GM23338 (cell line): ENCODE data around the gene GAA.

Experiments used
- CREB1 ChIP-seq: fragments of 250-450 bp; sonication (Bioruptor Pico); IDR thresholded peaks from 2 replicates; pipeline ENCODE4 v1.5.0; 2020; ENCODE audit warnings: low read depth, mild to moderate bottlenecking, moderate library complexity
- EZH2 ChIP-seq: fragments of 200-600 bp; sonication (generic); IDR thresholded peaks from one replicate; pipeline ENCODE4 v1.8.0; 2017; ENCODE audit warnings: antibody characterized with exemption, mild to moderate bottlenecking, low read depth; ENCODE audit not compliant: unreplicated experiment
- EZH2phosphoT487 ChIP-seq: fragments of 200-600 bp; sonication (generic); IDR thresholded peaks from one replicate; pipeline ENCODE4 v1.8.1; 2018; ENCODE audit warnings: antibody characterized with exemption; ENCODE audit not compliant: unreplicated experiment
- JUNB ChIP-seq: IDR thresholded peaks from one replicate; pipeline ENCODE4 v1.6.1; 2016; ENCODE audit warnings: antibody characterized with exemption; ENCODE audit not compliant: unreplicated experiment
- NANOG ChIP-seq: IDR thresholded peaks from 2 replicates; pipeline ENCODE4 v1.6.1; 2016; ENCODE audit warnings: antibody characterized with exemption, borderline replicate concordance
- POLR2AphosphoS5 ChIP-seq: IDR thresholded peaks from 2 replicates; pipeline ENCODE4 v1.6.1; 2016; ENCODE audit warnings: antibody characterized with exemption, low read depth
- STAT1 ChIP-seq: IDR thresholded peaks from one replicate; pipeline ENCODE4 v1.6.1; 2016; ENCODE audit warnings: antibody characterized with exemption; ENCODE audit not compliant: unreplicated experiment
- ZNF114 ChIP-seq: fragments of 250-450 bp; sonication (Bioruptor Pico); IDR thresholded peaks from 2 replicates; pipeline ENCODE4 v1.5.0; 2020; ENCODE audit warnings: mild to moderate bottlenecking, moderate library complexity
- ZNF331 ChIP-seq: fragments of 250-450 bp; sonication (Bioruptor Pico); IDR thresholded peaks from 2 replicates; pipeline ENCODE4 v1.5.0; 2020; ENCODE audit warnings: low read depth, mild to moderate bottlenecking, moderate library complexity
- TF ChIP-seq, protein P1 (sequence below), 2 experiments: fragments of 200-600 bp in 1 of 2; sonication (generic) in 1 of 2; conservative IDR thresholded peaks; 2 replicates each; pipeline versions ENCODE4 v1.5.1 to v1.6.1; 2016 to 2017; ENCODE audit warnings: antibody characterized with exemption in 2 of 2, low read depth in 2 of 2, mild to moderate bottlenecking in 2 of 2, moderate library complexity in 1 of 2
- TF ChIP-seq, protein P2 (sequence below): IDR thresholded peaks from one replicate; pipeline ENCODE4 v1.6.1; 2018; ENCODE audit warnings: antibody characterized with exemption; ENCODE audit not compliant: unreplicated experiment
- TF ChIP-seq, protein P3 (sequence below): IDR thresholded peaks from 2 replicates; pipeline ENCODE4 v1.6.1; 2016; ENCODE audit warnings: antibody characterized with exemption

DNA sequence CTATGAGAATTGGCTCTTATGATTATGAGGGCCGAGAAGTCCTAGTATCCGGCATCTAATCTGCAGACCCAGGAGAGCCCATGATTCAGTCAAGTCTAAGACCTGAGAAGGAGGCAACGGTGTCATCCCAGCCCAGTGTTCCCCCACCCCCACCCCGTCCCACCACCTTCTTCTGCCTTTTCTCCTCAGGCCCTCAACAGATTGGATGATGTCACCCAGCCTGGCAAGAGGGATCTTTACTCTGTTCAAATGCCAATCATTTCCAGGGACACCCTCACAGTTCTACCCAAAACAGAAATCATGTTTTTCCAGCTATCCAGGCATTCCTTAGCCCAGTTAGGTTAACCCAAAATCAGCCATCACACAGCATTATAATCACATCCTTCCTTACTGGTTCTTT lies 10.0 kb upstream of the GAA start:
- TF ChIP-seq, protein P1, sequence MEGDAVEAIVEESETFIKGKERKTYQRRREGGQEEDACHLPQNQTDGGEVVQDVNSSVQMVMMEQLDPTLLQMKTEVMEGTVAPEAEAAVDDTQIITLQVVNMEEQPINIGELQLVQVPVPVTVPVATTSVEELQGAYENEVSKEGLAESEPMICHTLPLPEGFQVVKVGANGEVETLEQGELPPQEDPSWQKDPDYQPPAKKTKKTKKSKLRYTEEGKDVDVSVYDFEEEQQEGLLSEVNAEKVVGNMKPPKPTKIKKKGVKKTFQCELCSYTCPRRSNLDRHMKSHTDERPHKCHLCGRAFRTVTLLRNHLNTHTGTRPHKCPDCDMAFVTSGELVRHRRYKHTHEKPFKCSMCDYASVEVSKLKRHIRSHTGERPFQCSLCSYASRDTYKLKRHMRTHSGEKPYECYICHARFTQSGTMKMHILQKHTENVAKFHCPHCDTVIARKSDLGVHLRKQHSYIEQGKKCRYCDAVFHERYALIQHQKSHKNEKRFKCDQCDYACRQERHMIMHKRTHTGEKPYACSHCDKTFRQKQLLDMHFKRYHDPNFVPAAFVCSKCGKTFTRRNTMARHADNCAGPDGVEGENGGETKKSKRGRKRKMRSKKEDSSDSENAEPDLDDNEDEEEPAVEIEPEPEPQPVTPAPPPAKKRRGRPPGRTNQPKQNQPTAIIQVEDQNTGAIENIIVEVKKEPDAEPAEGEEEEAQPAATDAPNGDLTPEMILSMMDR (conservative IDR thresholded peaks at IDR 0.05; ENCODE audit: low read depth in 2 of 2) = no peak
- no peak for TF ChIP-seq EZH2phosphoT487
- no peak for TF ChIP-seq EZH2
- TF ChIP-seq CREB1 (CRISPR knock-in tag) = no peak
- no peak for TF ChIP-seq ZNF114 (CRISPR knock-in tag)
- no peak for TF ChIP-seq POLR2AphosphoS5
- TF ChIP-seq, protein P2, sequence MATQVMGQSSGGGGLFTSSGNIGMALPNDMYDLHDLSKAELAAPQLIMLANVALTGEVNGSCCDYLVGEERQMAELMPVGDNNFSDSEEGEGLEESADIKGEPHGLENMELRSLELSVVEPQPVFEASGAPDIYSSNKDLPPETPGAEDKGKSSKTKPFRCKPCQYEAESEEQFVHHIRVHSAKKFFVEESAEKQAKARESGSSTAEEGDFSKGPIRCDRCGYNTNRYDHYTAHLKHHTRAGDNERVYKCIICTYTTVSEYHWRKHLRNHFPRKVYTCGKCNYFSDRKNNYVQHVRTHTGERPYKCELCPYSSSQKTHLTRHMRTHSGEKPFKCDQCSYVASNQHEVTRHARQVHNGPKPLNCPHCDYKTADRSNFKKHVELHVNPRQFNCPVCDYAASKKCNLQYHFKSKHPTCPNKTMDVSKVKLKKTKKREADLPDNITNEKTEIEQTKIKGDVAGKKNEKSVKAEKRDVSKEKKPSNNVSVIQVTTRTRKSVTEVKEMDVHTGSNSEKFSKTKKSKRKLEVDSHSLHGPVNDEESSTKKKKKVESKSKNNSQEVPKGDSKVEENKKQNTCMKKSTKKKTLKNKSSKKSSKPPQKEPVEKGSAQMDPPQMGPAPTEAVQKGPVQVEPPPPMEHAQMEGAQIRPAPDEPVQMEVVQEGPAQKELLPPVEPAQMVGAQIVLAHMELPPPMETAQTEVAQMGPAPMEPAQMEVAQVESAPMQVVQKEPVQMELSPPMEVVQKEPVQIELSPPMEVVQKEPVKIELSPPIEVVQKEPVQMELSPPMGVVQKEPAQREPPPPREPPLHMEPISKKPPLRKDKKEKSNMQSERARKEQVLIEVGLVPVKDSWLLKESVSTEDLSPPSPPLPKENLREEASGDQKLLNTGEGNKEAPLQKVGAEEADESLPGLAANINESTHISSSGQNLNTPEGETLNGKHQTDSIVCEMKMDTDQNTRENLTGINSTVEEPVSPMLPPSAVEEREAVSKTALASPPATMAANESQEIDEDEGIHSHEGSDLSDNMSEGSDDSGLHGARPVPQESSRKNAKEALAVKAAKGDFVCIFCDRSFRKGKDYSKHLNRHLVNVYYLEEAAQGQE = no peak
- TF ChIP-seq JUNB = no peak
- TF ChIP-seq ZNF331 (CRISPR knock-in tag) = no peak
- TF ChIP-seq, protein P3, sequence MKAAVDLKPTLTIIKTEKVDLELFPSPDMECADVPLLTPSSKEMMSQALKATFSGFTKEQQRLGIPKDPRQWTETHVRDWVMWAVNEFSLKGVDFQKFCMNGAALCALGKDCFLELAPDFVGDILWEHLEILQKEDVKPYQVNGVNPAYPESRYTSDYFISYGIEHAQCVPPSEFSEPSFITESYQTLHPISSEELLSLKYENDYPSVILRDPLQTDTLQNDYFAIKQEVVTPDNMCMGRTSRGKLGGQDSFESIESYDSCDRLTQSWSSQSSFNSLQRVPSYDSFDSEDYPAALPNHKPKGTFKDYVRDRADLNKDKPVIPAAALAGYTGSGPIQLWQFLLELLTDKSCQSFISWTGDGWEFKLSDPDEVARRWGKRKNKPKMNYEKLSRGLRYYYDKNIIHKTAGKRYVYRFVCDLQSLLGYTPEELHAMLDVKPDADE = no peak
- TF ChIP-seq NANOG = no peak
- no peak for TF ChIP-seq STAT1
